ENCODE data around the gene MFSD8.
"Not testable (repeated sequence)": the region's sequence is repeated elsewhere in the genome, so short reads cannot be mapped to it uniquely, and the experiment has no call there.

Gene MFSD8

GRCh38 chr4:127965062-127965802 lies at the start of gene MFSD8, which contains the start of gene ABHD18:
Gene MFSD8 (minus strand): TSS chr4:127965173. CDS start chr4:127965133, 40 bp downstream.
Gene ABHD18 (plus strand): TSS chr4:127965406. CDS start chr4:127982956, 17,550 bp downstream.
- peak; percentile 98 for DNase-seq

- no peak for DNase-seq
Observed at GRCh38 chr4:128009428-128009827, 44.5 kb upstream of the MFSD8 start.

GRCh38 chr4:128006592-128006991 lies 41.6 kb upstream of the MFSD8 start:
- no peak for DNase-seq

DNA sequence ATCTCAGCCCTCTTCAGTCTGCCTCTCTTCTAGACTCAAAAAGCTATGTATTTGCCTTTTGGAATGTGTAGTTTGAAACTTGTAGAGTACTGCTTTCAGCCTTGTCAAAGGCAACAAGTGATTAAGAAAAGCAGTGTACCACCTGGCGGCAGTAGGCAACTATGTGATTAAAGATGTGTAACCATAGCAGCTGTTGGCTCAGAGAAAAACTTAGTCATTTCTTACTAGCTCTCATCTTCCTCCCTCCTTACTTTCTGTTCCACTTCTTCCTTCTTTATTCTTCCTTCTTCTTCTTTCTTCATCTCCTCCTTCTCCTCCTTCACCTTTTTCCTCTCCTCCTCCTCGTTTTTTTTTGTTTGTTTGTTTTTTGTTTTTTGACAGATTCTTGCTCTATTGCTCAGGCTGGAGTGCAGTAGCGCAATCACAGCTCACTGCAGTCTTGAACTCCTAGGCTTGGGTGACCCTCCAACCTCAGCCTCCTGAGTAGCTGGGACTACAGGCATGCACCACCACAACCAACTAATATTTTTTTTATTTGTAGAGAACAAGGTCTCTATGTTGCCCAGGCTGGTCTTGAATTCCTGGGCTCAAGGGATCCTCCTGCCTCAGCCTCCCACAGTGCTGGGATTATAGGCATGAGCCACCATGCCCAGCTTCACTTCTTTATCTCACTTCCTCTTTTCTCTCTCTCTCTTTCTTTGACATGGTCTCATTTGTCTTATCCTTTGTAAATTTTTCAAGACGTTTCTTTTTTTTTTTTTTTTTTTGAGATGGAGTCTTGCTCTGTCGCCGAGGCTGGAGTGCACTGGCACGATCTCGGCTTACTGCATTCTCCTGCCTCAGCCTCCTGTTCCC lies 32.8 kb upstream of the MFSD8 start:
- peak; percentile 3 for DNase-seq

DNA sequence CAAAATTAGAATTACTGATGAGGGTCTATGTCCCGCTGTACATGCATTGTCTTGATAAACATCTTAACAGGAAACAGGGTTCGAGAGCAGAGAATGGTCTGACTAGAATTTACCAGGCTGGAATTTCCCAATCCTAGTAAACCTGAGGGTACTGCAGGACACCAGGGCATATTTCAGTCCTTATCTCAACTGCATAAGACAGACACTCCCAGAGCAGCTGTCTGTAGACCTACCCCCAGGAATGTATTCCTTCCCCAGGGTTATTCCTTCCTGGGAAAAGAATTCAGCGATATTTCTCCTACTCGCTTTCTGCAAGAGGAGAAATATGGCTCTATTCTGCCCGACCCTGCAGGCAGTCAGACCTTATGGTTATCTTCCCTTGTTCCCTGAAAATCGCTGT lies 31.5 kb upstream of the MFSD8 start:
- not testable (repeated sequence) for DNase-seq

DNA sequence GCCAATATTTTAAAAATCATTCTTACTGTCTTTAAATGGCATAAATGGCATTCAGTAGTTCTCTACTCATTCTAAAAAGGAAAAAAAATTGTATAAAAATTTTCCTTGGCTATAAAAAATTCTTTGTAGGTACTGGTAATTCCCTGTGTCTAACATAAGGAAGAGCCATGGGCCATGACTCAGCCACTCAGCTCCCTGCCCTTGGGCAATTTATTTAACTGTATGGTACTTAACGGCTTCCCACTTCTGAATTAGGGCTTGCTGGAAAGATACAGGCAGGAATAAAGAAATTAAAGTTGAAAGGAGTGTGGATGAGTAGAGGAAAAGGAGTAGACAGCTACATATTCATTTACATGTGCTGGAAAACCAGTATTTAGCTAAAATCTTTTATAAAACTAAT lies 30.8 kb upstream of the MFSD8 start:
- DNase-seq: no peak

- DNase-seq: no peak
Observed at GRCh38 chr4:127993151-127993550, 28.2 kb upstream of the MFSD8 start.

GRCh38 chr4:127988638-127989037 lies 23.7 kb upstream of the MFSD8 start:
- DNase-seq: no peak

GRCh38 chr4:127985989-127986388 lies 21.0 kb upstream of the MFSD8 start:
- DNase-seq: no peak

GRCh38 chr4:127982445-127982844 lies 17.5 kb upstream of the MFSD8 start:
- no peak for DNase-seq

GRCh38 chr4:127978930-127979329 lies 14.0 kb upstream of the MFSD8 start:
- DNase-seq: no peak

- DNase-seq: no peak
Observed at GRCh38 chr4:127975121-127975770, 10.3 kb upstream of the MFSD8 start.

DNA sequence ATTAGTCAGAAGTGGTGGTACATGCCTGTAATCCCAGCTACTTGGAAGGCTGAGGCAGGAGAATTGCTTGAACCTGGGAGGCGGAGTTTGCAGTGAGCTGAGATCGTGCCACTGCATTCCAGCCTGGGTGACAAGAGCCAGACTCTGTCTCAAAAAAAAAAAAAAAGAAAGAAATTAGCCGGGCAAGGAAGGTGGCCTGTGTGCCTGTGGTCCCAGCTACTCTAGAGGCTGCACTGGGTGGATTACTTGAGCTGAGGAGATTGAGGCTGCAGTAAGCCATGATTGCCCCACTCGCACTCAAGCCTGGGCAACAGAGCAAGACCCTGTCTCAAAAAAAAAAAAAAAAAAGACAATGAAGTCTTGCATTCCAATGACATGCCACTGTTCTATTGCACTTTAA lies 6.0 kb upstream of the MFSD8 start:
- DNase-seq: not testable (repeated sequence)

GRCh38 chr4:127968586-127968985 lies 3.6 kb upstream of the MFSD8 start:
- no peak for DNase-seq

DNA sequence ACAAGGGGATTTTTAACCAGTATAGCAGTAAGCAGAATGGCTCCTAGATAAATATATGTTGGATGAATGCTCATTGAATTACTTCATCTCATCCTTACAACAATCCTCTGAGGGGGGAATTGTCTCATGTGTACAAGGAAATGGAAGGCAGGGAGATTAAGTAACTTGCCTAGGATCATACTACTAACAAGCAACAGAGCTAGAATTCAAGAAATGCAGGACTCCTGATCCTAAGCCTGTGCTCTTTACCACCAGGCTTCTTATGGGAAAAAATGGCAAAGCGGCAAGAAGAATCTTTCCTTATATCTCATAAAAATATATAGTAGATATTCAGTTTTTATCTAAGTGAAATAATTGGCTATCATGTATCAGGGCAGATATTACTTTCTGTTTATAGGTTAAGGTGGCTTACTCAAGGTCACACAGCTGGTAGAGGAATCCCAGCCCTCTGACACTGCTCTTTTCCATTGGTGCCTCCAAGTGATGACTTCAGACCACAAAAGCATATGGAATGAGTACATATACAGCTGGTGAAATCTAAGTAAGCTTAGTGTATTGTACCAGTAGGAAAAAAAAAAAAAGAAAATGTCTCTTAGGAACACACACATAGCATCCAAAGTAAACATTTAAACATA lies 2.3 kb upstream of the MFSD8 start:
- no peak for DNase-seq

DNA sequence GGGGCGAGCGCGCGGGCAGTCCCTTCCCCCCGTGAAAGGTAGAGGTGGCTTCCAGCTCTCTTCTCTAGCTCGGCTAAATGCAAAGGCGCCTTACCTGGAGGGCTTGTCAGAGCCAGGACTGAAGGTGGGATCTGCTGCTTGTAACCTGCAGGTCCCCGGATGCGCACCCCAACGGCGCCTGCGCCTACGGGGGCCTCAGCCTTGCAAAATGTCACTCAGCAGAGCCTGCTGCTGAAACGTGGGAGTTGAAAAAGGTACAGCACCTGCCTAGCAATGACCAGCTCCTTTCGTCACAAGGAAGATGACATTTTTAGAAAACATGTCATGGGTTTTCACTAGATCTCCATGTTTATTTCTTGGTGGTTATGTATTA lies 816 bp upstream of the MFSD8 start:
- peak; percentile 64 for DNase-seq

GRCh38 chr4:127964426-127965061 lies 429 bp downstream of the MFSD8 start:
- not testable (repeated sequence) for DNase-seq

DNA sequence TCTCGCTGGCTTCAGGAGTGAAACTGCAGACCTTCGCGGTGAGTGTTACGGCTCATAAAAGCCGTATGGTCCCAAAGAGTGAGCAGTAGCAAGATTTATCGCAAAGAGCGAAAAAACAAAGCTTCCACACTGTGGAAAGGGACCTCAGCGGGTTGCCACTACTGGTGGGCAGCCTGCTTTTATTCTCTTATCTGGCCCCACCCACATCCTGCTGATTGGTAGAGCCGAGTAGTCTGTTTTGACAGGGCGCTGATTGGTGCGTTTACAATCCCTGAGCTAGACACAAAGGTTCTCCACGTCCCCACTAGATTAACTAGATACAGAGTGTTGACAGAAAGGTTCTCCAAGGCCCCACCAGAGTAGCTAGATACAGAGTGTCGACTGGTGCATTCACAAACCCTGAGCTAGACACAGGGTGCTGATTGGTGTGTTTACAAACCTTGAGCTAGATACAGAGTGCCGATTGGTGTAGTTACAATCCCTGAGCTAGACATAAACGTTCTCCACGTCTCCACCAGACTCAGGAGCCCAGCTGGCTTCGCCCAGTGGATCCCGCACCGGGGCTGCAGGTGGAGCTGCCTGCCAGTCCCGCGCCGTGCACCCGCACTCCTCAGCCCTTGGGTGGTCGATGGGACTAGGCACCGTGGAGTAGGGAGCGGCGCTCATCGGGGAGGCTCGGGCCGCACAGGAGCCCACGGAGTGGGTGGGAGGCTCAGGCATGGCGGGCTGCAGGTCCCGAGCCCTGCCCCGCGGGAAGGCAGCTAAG lies 1.2 kb downstream of the MFSD8 start:
- not testable (repeated sequence) for DNase-seq

GRCh38 chr4:127959794-127960193 lies 5.2 kb downstream of the MFSD8 start:
- no peak for DNase-seq

GRCh38 chr4:127957105-127957504 lies 7.9 kb downstream of the MFSD8 start:
- DNase-seq: no peak

DNA sequence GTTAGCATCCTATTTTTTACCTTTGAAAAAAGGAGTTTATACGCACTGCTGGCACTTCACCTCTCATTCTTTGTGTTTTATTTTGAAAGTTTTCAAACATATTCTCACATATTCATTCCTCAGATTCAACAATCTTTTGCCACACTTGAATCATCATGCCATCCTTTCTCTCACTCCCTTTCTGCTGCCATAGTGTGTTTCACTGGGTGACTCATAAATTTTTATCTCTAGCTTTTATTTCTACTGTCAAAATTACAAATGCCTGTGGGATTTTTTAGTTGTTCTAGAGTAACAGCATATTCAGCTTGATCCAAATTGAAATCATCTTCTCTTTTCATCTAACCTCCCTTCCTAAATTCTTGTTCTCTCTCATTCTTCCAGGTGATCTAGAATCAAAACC lies 28.0 kb downstream of the MFSD8 start:
- no peak for DNase-seq

GRCh38 chr4:127931836-127932235 lies 33.1 kb downstream of the MFSD8 start:
- DNase-seq: not testable (repeated sequence)
